SK-N-MC (cell line): ENCODE measurements around the gene CDK6.

Experiments used
- EZH2 ChIP-seq: fragments of 200-600 bp; sonication (generic); IDR thresholded peaks from one replicate; pipeline ENCODE4 v1.6.1; 2017; ENCODE audit warnings: antibody characterized with exemption
- POLR2AphosphoS5 ChIP-seq: IDR thresholded peaks from 2 replicates; pipeline ENCODE4 v1.6.1; 2012; ENCODE audit warnings: mild to moderate bottlenecking, low read depth, low read length, borderline replicate concordance

DNA sequence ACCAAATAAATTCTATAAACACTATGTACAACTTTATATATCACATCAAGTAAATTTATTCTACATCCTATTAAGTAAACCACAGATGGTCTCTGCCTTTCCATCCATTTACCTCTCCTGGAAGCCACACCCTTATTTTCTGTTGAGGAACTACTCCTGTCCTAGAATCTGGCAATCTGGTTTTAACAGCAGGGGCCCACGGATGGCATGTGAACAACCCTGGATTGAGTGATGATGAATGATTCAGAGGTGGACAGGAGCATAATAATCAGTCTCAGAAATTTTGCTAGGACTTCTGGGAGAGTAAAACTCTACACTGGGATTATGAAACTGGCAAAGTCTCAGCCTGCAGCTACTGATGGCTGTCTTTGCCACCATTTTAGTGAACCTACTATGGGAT is 54.1 kb downstream of the CDK6 start:
- TF ChIP-seq EZH2 (no peak), POLR2AphosphoS5 (no peak)
